H1 (cell line): ENCODE measurements around the gene TCIRG1. TPM values are rescaled to one million over a fixed set of nuclear protein-coding genes. Genes with fewer than 3 reads are reported as not detected.

Experiments
- CTCF ChIA-PET: fragments of 300-600 bp; sonication (Branson Sonifier 250); formaldehyde crosslinking; loops from one replicate; lab custom pipeline; 2021; ENCODE audit not compliant: partially characterized antibody; lab: Charles Lee
- POLR2A ChIA-PET: fragments of 300-600 bp; sonication (Branson Sonifier 250); formaldehyde crosslinking; loops from one replicate; lab custom pipeline; 2021; ENCODE audit warnings: inconsistent platforms; ENCODE audit not compliant: partially characterized antibody; lab: Charles Lee
- DNase-seq, 2 experiments: peaks; one replicate each; pipeline versions ENCODE4 v3.0.0 to v3.0.0-alpha.2; 2010 to 2022; ENCODE audit warnings: low spot score in 2 of 2, low read depth in 1 of 2, mixed read lengths in 1 of 2
- FAIRE-seq: peaks from 2 replicates; lab custom pipeline; 2011; peaks lifted over from hg19 to GRCh38; lab: Jason Lieb, UNC
- H2AFZ ChIP-seq: 2 replicates; pipeline ENCODE4 v1.8.1; 2012; ENCODE audit warnings: low read length, inconsistent platforms
- H2AK5ac ChIP-seq: 2 replicates; pipeline ENCODE4 v1.6.1; 2013; ENCODE audit warnings: low read depth, low read length
- H2BK120ac ChIP-seq: replicated peaks from 2 replicates; pipeline ENCODE3; 2013; ENCODE audit warnings: low read depth, low read length, inconsistent platforms
- H2BK12ac ChIP-seq: 2 replicates; pipeline ENCODE4 v1.6.1; 2013; ENCODE audit warnings: low read depth, low read length
- H2BK15ac ChIP-seq: 2 replicates; pipeline ENCODE4 v1.6.1; 2013; ENCODE audit warnings: low read length
- H2BK20ac ChIP-seq: 2 replicates; pipeline ENCODE4 v1.6.1; 2013; ENCODE audit warnings: low read length
- H2BK5ac ChIP-seq: 2 replicates; pipeline ENCODE4 v1.6.1; 2013; ENCODE audit warnings: low read depth, low read length
- H3K14ac ChIP-seq: 2 replicates; pipeline ENCODE4 v1.6.1; 2013; ENCODE audit warnings: inconsistent platforms; ENCODE audit not compliant: insufficient read length
- H3K18ac ChIP-seq: 2 replicates; pipeline ENCODE4 v1.6.1; 2013; ENCODE audit warnings: low read length; ENCODE audit errors: extremely low read depth
- H3K23ac ChIP-seq: 2 replicates; pipeline ENCODE4 v1.6.1; 2013; ENCODE audit warnings: inconsistent platforms; ENCODE audit not compliant: insufficient read length
- H3K23me2 ChIP-seq: 2 replicates; pipeline ENCODE4 v1.6.1; 2013; ENCODE audit warnings: low read depth, low read length
- H3K27ac ChIP-seq: 2 replicates; pipeline ENCODE4 v1.6.1; 2011; ENCODE audit warnings: low read depth, low read length, inconsistent platforms
- H3K27me3 ChIP-seq, 4 experiments: replicated peaks in 1 of 4; 1 replicate in 1 of 4; 2 replicates in 3 of 4; pipeline versions ENCODE4 v1.6.1 to v1.8.1; 2011 to 2013; ENCODE audit warnings: low read length in 3 of 4, mild to moderate bottlenecking in 3 of 4, inconsistent platforms in 2 of 4, mixed read lengths in 2 of 4, moderate library complexity in 1 of 4; ENCODE audit not compliant: control insufficient read depth in 3 of 4, insufficient read depth in 3 of 4; ENCODE audit errors: extremely low read depth in 1 of 4
- H3K36me3 ChIP-seq, 4 experiments: 2 replicates each; pipeline versions ENCODE4 v1.6.1 to v1.8.1; 2011 to 2013; ENCODE audit warnings: mild to moderate bottlenecking in 4 of 4, low read length in 3 of 4, moderate library complexity in 2 of 4, control low read depth in 1 of 4, inconsistent platforms in 1 of 4; ENCODE audit not compliant: insufficient read depth in 4 of 4, control insufficient read depth in 2 of 4
- H3K4ac ChIP-seq: replicated peaks from 2 replicates; pipeline ENCODE3; 2013; ENCODE audit warnings: low read length, low read depth, mixed read lengths, inconsistent platforms; ENCODE audit not compliant: insufficient read length
- H3K4me1 ChIP-seq, 4 experiments: replicated peaks in 1 of 4; 1 replicate in 1 of 4; 2 replicates in 3 of 4; pipeline versions ENCODE4 v1.6.1 to v1.8.1; 2011 to 2013; ENCODE audit warnings: low read length in 3 of 4, inconsistent platforms in 2 of 4, mixed read lengths in 1 of 4; ENCODE audit not compliant: insufficient read depth in 4 of 4, control insufficient read depth in 3 of 4
- H3K4me2 ChIP-seq, 2 experiments: 2 replicates each; pipeline versions ENCODE4 v1.6.1 to v1.8.1; 2011 to 2013; ENCODE audit warnings: low read depth in 2 of 2, low read length in 2 of 2, control low read depth in 1 of 2, inconsistent platforms in 1 of 2, mild to moderate bottlenecking in 1 of 2; ENCODE audit not compliant: insufficient read depth in 1 of 2
- H3K4me3 ChIP-seq, 4 experiments: fragments of 200-600, 300-600 bp in 1 of 4; sonication (generic), shearing (Covaris generic), sonication (Bioruptor Twin) in 1 of 4; 2 replicates each; pipeline versions ENCODE4 v1.5.1 to v1.8.1; 2011 to 2016; ENCODE audit warnings: low read length in 4 of 4, low read depth in 3 of 4, control low read depth in 2 of 4, inconsistent platforms in 2 of 4, mild to moderate bottlenecking in 2 of 4, mixed read lengths in 1 of 4, moderate library complexity in 1 of 4; ENCODE audit not compliant: insufficient read depth in 2 of 4; ENCODE audit errors: extremely low read depth in 1 of 4
- H3K56ac ChIP-seq: replicated peaks from 2 replicates; pipeline ENCODE3; 2013; ENCODE audit warnings: low read depth, mild to moderate bottlenecking, mixed read lengths, low read length, inconsistent platforms; ENCODE audit not compliant: insufficient read length
- H3K79me1 ChIP-seq: 2 replicates; pipeline ENCODE4 v1.6.1; 2013; ENCODE audit warnings: low read depth, low read length, control low read depth
- H3K79me2 ChIP-seq, 2 experiments: 2 replicates each; pipeline versions ENCODE4 v1.6.1 to v1.8.1; 2012 to 2013; ENCODE audit warnings: low read length in 2 of 2, mild to moderate bottlenecking in 2 of 2, inconsistent platforms in 1 of 2; ENCODE audit not compliant: insufficient read depth in 2 of 2, control insufficient read depth in 1 of 2
- H3K9ac ChIP-seq, 4 experiments: replicated peaks in 1 of 4; 1 replicate in 1 of 4; 2 replicates in 3 of 4; pipeline versions ENCODE4 v1.6.1 to v1.8.1; 2011 to 2013; ENCODE audit warnings: low read depth in 3 of 4, low read length in 3 of 4, control low read depth in 2 of 4, mild to moderate bottlenecking in 2 of 4, moderate library complexity in 2 of 4, inconsistent platforms in 1 of 4; ENCODE audit errors: extremely low read depth in 1 of 4
- H3K9me3 ChIP-seq, 2 experiments: 2 replicates each; pipeline versions ENCODE4 v1.6.1 to v1.8.1; 2012 to 2013; ENCODE audit warnings: mild to moderate bottlenecking in 2 of 2, moderate library complexity in 2 of 2, control low read depth in 1 of 2, inconsistent platforms in 1 of 2, low read depth in 1 of 2, low read length in 1 of 2, mixed read lengths in 1 of 2; ENCODE audit not compliant: insufficient read depth in 2 of 2
- H4K20me1 ChIP-seq, 2 experiments: replicated peaks in 1 of 2; 2 replicates each; pipeline versions ENCODE3 to v1.8.1; 2011 to 2013; ENCODE audit warnings: inconsistent platforms in 2 of 2, low read length in 2 of 2, mild to moderate bottlenecking in 1 of 2; ENCODE audit not compliant: insufficient read depth in 2 of 2, control insufficient read depth in 1 of 2
- H4K5ac ChIP-seq: 2 replicates; pipeline ENCODE4 v1.6.1; 2013; ENCODE audit warnings: low read length, low read depth, mixed read lengths, inconsistent platforms; ENCODE audit not compliant: insufficient read length
- H4K8ac ChIP-seq: 2 replicates; pipeline ENCODE4 v1.8.0; 2013; ENCODE audit warnings: mild to moderate bottlenecking, moderate library complexity, low read length, inconsistent platforms; ENCODE audit not compliant: insufficient read depth; ENCODE audit errors: extremely low read depth
- H4K91ac ChIP-seq: replicated peaks from 2 replicates; pipeline ENCODE3; 2013; ENCODE audit warnings: low read length, mixed read lengths, inconsistent platforms; ENCODE audit not compliant: insufficient read length
- ASH2L ChIP-seq: fragments of 200-600, 300-600 bp; sonication (generic); IDR thresholded peaks from one replicate; pipeline ENCODE4 v1.7.1; 2017; ENCODE audit warnings: low read length
- ATF2 ChIP-seq: IDR thresholded peaks from 2 replicates; pipeline ENCODE4 v1.6.1; 2012; ENCODE audit warnings: low read length, inconsistent platforms
- BRCA1 ChIP-seq: IDR thresholded peaks from 2 replicates; pipeline ENCODE4 v1.6.1; 2012; ENCODE audit warnings: low read depth, low read length, improper control_type of control experiment
- CBX5 ChIP-seq: fragments of 300-800, 300-1000 bp; sonication (generic); IDR thresholded peaks from 2 replicates; pipeline ENCODE4 v1.7.1; 2016; ENCODE audit warnings: antibody characterized with exemption, low read length, low read depth
- CTCF ChIP-seq, 3 experiments: IDR thresholded peaks; 1 replicate in 2 of 3; 2 replicates in 1 of 3; pipeline versions ENCODE4 v1.5.1 to v1.6.1; 2011; ENCODE audit warnings: low read length in 3 of 3, mild to moderate bottlenecking in 3 of 3, inconsistent platforms in 2 of 3, low read depth in 1 of 3, moderate library complexity in 1 of 3; ENCODE audit not compliant: insufficient read depth in 1 of 3; ENCODE audit errors: control extremely low read depth in 1 of 3
- POU5F1 ChIP-seq: IDR thresholded peaks from 2 replicates; pipeline ENCODE4 v1.6.1; 2011; ENCODE audit warnings: low read depth, mild to moderate bottlenecking, low read length, moderate library complexity
- RBBP5 ChIP-seq: IDR thresholded peaks from 2 replicates; pipeline ENCODE4 v1.7.1; 2012; ENCODE audit warnings: low read depth, mild to moderate bottlenecking, inconsistent platforms, low read length, moderate library complexity, borderline replicate concordance
- RFX5 ChIP-seq: IDR thresholded peaks from 2 replicates; pipeline ENCODE4 v1.6.1; 2011; ENCODE audit warnings: low read depth, low read length, improper control_type of control experiment, borderline replicate concordance
- SRF ChIP-seq: IDR thresholded peaks from 2 replicates; pipeline ENCODE4 v1.6.1; 2011; ENCODE audit warnings: mild to moderate bottlenecking, low read depth, low read length, moderate library complexity
- TCF12 ChIP-seq: IDR thresholded peaks from 2 replicates; pipeline ENCODE4 v1.6.1; 2011; ENCODE audit warnings: low read depth, mild to moderate bottlenecking, low read length
- WGBS, 2 experiments: shearing (Covaris generic) in 1 of 2; methylation state at CpG; one replicate each; pipeline versions ENCODE4 v1.1.6 to v1.1.7; 2013 to 2015; ENCODE audit warnings: low lambda C conversion rate in 2 of 2, mixed read lengths in 2 of 2, inconsistent platforms in 1 of 2, low coverage in 1 of 2, missing lambda C conversion rate in 1 of 2; ENCODE audit not compliant: insufficient replicate concordance in 2 of 2, insufficient coverage in 1 of 2, insufficient read length in 1 of 2; ENCODE audit errors: extremely low coverage in 1 of 2, missing lambda C conversion rate in 1 of 2; 5-methylcytosine and 5-hydroxymethylcytosine counted together
- polyA plus RNA-seq, 7 experiments: library from polyadenylated mRNA; depleted of rRNA in 3 of 7; stranded (reverse) in 5 of 7; unstranded in 2 of 7; fragments of >200 nt in 5 of 7; fragments of 200-250 nt in 2 of 7; gene quantifications; 1 replicate in 5 of 7; 2 replicates in 1 of 7; 4 replicates in 1 of 7; pipeline versions ENCODE4 v1.2.1 to v1.2.3, GENCODE V29; 2011 to 2013; ENCODE audit warnings: missing spikeins in 2 of 7, mixed read lengths in 2 of 7
- total RNA-seq: library from RNA; stranded (reverse); fragmentation: NEBNext Ultra II Directional; extraction: Animal tissue kit (Norgen Biotek cat#: 25700); gene quantifications from 2 replicates; pipeline ENCODE4 v1.2.1, GENCODE V29; 2021

Gene TCIRG1
- total and polyA plus RNA-seq, 2 of the 8 experiments (the other 6 are each of a cell fraction or from before 2014, with no cell fraction given), result 25.3 to 39.6 TPM

- no peak overlapping the region for H2AFZ ChIP-seq
- ChIA-PET POLR2A (interaction anchor here (1.3 to 1.7 kb wide), 4 partner anchors 10 to 25 kb away, joined by 3 to 5 read pairs (median 4); partner anchors contain the start of gene TCIRG1), CTCF (interaction anchor here (1.1 to 1.3 kb wide), 3 partner anchors 9 to 181 kb away, joined by 3 to 4 read pairs (median 4); no protein-coding TSS in a partner anchor)
- TF ChIP-seq CTCF (IDR thresholded peaks at IDR 0.05; ENCODE audit: control extremely low read depth in 1 of 3, insufficient read depth in 1 of 3, low read depth in 1 of 3, low read length in 3 of 3), result no peak
- no peak for TF ChIP-seq TCF12
- TF ChIP-seq ATF2, result no peak
- no peak for TF ChIP-seq SRF
- no peak for TF ChIP-seq RFX5
- no peak for TF ChIP-seq CBX5
- TF ChIP-seq BRCA1, result no peak
- no peak for TF ChIP-seq ASH2L
- no peak for TF ChIP-seq POU5F1
- no peak for TF ChIP-seq RBBP5
These were observed 11.2 kb upstream of the TCIRG1 start for GRCh38 chr11:68027667-68028066.

More at GRCh38 chr11:68027667-68028066, 11.2 kb upstream of the TCIRG1 start:
- Histone ChIP-seq H3K79me1 (peaks cover 11% of the 10 kb centered on the region), H3K56ac (no peak overlapping the region), H3K4ac (no peak overlapping the region), H3K79me2 (peaks cover 0 to 19% of the 10 kb centered on the region in 2 experiments; a peak in 2 of 4 replicates), H3K4me3 (no peak overlapping the region), H3K9me3 (no peaks in the 10 kb centered on the region), H2BK15ac (no peak overlapping the region), H3K4me2 (no peak overlapping the region), H2BK5ac (no peak overlapping the region), H4K8ac (no peak overlapping the region), H3K18ac (no peak overlapping the region), H3K14ac (no peak overlapping the region), H4K5ac (no peak overlapping the region), H3K4me1 (peaks cover 0 to 8% (median 6%) of the 10 kb centered on the region in 4 experiments; a peak in 5 of 7 replicates), H3K36me3 (peaks cover 0 to 7% (median under 1%) of the 10 kb centered on the region in 4 experiments; a peak in 3 of 8 replicates), H2AK5ac (no peak overlapping the region), H3K9ac (no peak overlapping the region), H3K23me2 (peaks cover 3% of the 10 kb centered on the region; the same call in 1 of the 2 replicates), H2BK20ac (no peak overlapping the region), H3K27ac (no peak overlapping the region), H4K91ac (no peak overlapping the region), H2BK12ac (no peak overlapping the region), H3K27me3 (no peaks in the 10 kb centered on the region), H2BK120ac (no peak overlapping the region), H4K20me1 (peaks cover 0 to 1% of the 10 kb centered on the region in 2 experiments), H3K23ac (no peak overlapping the region)
- FAIRE-seq (no peak), DNase-seq (no peak)
- 96% methylated on average over 21 of the region's 21 CpGs; no CpG with 5 or more reads in 1 of the 2 experiments for WGBS, 2 experiments
